ENCODE measurements around the gene MRPL11.
A peak's percentile ranks its signal among the peaks of the same experiment; 100 is the strongest.

Gene MRPL11

GRCh38 chr11:66386171-66387069 lies 52.2 kb downstream of the MRPL11 start:
- DNase-seq, result peak; percentile 85 to 91

Measured in stimulated activated CD4-positive, alpha-beta T cell treated with anti-CD3 and anti-CD28 coated beads, Interleukin-2, amount 100 ng/mL, for 48 hours (primary cell).